ENCODE results near the gene PNKP.

DNA sequence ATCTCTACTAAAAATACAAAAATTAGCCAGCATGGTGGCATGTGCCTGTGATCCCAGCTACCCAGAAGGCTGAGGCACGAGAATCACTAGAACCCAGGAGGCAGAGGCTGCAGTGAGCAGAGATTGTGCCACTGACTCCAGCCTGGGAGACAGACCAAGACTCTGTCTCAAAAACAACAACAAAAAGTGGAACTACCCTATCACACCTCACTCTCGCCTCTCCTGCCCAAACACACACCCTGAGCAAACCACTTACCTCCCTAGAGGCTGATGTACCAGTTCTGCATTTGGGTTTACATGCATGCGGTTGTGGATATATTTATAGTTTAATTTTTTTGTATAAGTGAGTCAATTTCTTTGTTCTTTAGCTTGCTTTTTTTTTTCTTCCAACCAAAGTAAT lies 24.1 kb downstream of the PNKP start:
- TF ChIP-seq POLR2A (IDR thresholded peaks at IDR 0.05; ENCODE audit: low read depth, low read length) (no peak), SMAD1 (IDR thresholded peaks at IDR 0.05; ENCODE audit: low read depth, partially characterized antibody) (no peak)
- TF ChIP-seq, protein P1, sequence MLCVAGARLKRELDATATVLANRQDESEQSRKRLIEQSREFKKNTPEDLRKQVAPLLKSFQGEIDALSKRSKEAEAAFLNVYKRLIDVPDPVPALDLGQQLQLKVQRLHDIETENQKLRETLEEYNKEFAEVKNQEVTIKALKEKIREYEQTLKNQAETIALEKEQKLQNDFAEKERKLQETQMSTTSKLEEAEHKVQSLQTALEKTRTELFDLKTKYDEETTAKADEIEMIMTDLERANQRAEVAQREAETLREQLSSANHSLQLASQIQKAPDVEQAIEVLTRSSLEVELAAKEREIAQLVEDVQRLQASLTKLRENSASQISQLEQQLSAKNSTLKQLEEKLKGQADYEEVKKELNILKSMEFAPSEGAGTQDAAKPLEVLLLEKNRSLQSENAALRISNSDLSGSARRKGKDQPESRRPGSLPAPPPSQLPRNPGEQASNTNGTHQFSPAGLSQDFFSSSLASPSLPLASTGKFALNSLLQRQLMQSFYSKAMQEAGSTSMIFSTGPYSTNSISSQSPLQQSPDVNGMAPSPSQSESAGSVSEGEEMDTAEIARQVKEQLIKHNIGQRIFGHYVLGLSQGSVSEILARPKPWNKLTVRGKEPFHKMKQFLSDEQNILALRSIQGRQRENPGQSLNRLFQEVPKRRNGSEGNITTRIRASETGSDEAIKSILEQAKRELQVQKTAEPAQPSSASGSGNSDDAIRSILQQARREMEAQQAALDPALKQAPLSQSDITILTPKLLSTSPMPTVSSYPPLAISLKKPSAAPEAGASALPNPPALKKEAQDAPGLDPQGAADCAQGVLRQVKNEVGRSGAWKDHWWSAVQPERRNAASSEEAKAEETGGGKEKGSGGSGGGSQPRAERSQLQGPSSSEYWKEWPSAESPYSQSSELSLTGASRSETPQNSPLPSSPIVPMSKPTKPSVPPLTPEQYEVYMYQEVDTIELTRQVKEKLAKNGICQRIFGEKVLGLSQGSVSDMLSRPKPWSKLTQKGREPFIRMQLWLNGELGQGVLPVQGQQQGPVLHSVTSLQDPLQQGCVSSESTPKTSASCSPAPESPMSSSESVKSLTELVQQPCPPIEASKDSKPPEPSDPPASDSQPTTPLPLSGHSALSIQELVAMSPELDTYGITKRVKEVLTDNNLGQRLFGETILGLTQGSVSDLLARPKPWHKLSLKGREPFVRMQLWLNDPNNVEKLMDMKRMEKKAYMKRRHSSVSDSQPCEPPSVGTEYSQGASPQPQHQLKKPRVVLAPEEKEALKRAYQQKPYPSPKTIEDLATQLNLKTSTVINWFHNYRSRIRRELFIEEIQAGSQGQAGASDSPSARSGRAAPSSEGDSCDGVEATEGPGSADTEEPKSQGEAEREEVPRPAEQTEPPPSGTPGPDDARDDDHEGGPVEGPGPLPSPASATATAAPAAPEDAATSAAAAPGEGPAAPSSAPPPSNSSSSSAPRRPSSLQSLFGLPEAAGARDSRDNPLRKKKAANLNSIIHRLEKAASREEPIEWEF (IDR thresholded peaks at IDR 0.05; ENCODE audit: insufficient replicate concordance, low read depth, low read length): no peak
